ENCODE data around the gene HDAC4. TPM values are rescaled to one million over a fixed set of nuclear protein-coding genes. Genes with fewer than 3 reads are reported as not detected.

HDAC4 gene
- total and polyA plus RNA-seq, 12 donors, result 3.7 to 40.0 (median 25.5) TPM

- peak overlapping the region in 2 of 10 donors; percentile 0 to 26 for H3K27ac ChIP-seq
- no peak for DNase-seq
- 65 to 73% methylated on average over 5 of the region's 5 CpGs for WGBS, 2 donors
- no peaks in the 10 kb centered on the region for H3K36me3 ChIP-seq
- no peak for ATAC-seq
- no peak for TF ChIP-seq CTCF (IDR thresholded peaks at IDR 0.05)
- no peak overlapping the region for H3K4me3 ChIP-seq
- no peaks in the 10 kb centered on the region for H3K27me3 ChIP-seq
- H3K9me3 ChIP-seq, result no peaks in the 10 kb centered on the region
- peaks cover 25 to 92% (median 59%) of the 10 kb centered on the region in 9 donors for H3K4me1 ChIP-seq
- intact Hi-C loops (cut with DNase I), result no loop called here
Measured at GRCh38 chr2:239271882-239272281, 128.9 kb downstream of the HDAC4 start.

- intact Hi-C loops (cut with DNase I), result no loop called here
- Histone ChIP-seq H3K27me3 (no peaks in the 10 kb centered on the region), H3K9me3 (no peaks in the 10 kb centered on the region), H3K36me3 (no peaks in the 10 kb centered on the region), H3K4me1 (peaks cover 29 to 92% (median 59%) of the 10 kb centered on the region in 9 donors), H3K27ac (peak overlapping the region in 2 of 10 donors; percentile 0 to 26), H3K4me3 (no peak overlapping the region)
- WGBS, 2 donors, result 89 to 90% methylated on average over 11 of the region's 11 CpGs
- TF ChIP-seq CTCF (IDR thresholded peaks at IDR 0.05), result no peak
- no peak for DNase-seq
- no peak for ATAC-seq
Measured at GRCh38 chr2:239271471-239271870, 129.3 kb downstream of the HDAC4 start.

- no peaks in the 10 kb centered on the region for H3K9me3 ChIP-seq
- ATAC-seq, result no peak
- no peak overlapping the region for H3K27ac ChIP-seq
- peaks cover 31 to 92% (median 59%) of the 10 kb centered on the region in 9 donors for H3K4me1 ChIP-seq
- no peaks in the 10 kb centered on the region for H3K27me3 ChIP-seq
- intact Hi-C loops (cut with DNase I), result loop anchor here in 1 of 10 donors (5.0 kb wide), 1 partner anchor 127 kb away; no protein-coding TSS in a partner anchor
- DNase-seq, result no peak
- TF ChIP-seq CTCF (IDR thresholded peaks at IDR 0.05), result no peak
- 93 to 94% methylated on average over 10 of the region's 10 CpGs for WGBS, 2 donors
- H3K4me3 ChIP-seq, result no peak overlapping the region
- H3K36me3 ChIP-seq, result no peaks in the 10 kb centered on the region
Measured at GRCh38 chr2:239269916-239270315, 130.9 kb downstream of the HDAC4 start.

- Histone ChIP-seq H3K27me3 (no peaks in the 10 kb centered on the region), H3K4me3 (no peak overlapping the region), H3K9me3 (no peaks in the 10 kb centered on the region), H3K27ac (no peak overlapping the region), H3K36me3 (no peaks in the 10 kb centered on the region), H3K4me1 (peaks cover 36 to 92% (median 59%) of the 10 kb centered on the region in 9 donors)
- ATAC-seq (no peak), DNase-seq (no peak)
- TF ChIP-seq CTCF (IDR thresholded peaks at IDR 0.05), result no peak
- intact Hi-C loops (cut with DNase I), result loop anchor here in 1 of 10 donors (5.0 kb wide), 1 partner anchor 128 kb away; no protein-coding TSS in a partner anchor
- whole genome bisulfite sequencing, 2 donors, result 92 to 93% methylated on average over 10 of the region's 10 CpGs
Measured at GRCh38 chr2:239269173-239269885, 131.5 kb downstream of the HDAC4 start.
